Naive B cell (primary cell): ENCODE data around the gene LRG1. TPM values are rescaled to one million over a fixed set of nuclear protein-coding genes. Genes with fewer than 3 reads are reported as not detected.
A peak's percentile ranks its signal among the peaks of the same experiment; 100 is the strongest.
"Not testable (repeated sequence)": the region's sequence is repeated elsewhere in the genome, so short reads cannot be mapped to it uniquely, and the experiment has no call there.

Experiments used
- ATAC-seq, 2 donors: fragments of 150-1000 bp; cut with Tn5 transposase; 2 replicates each; pipeline ENCODE4 v1.10.0; 2021; ENCODE audit warnings: low read depth in 2 of 2, mild to moderate bottlenecking in 2 of 2, moderate library complexity in 2 of 2
- DNase-seq: peaks from one replicate; pipeline ENCODE4 v3.0.0; 2022
- H3K27ac Mint-ChIP-seq, 6 donors: one replicate each; pipeline ENCODE4 v1.8.0; 2020 to 2022; ENCODE audit warnings: mild to moderate bottlenecking in 6 of 6, mixed read lengths in 6 of 6, moderate library complexity in 5 of 6, inconsistent platforms in 2 of 6
- H3K27me3 Mint-ChIP-seq, 3 donors: one replicate each; pipeline ENCODE4 v1.8.0; 2021 to 2022; ENCODE audit warnings: mixed read lengths in 3 of 3, mild to moderate bottlenecking in 1 of 3
- H3K36me3 Mint-ChIP-seq, 2 donors: one replicate each; pipeline ENCODE4 v1.8.0; 2020 to 2022; ENCODE audit warnings: mixed read lengths in 2 of 2, inconsistent platforms in 1 of 2, mild to moderate bottlenecking in 1 of 2
- H3K4me1 Mint-ChIP-seq, 3 donors: one replicate each; pipeline ENCODE4 v1.8.0; 2020 to 2022; ENCODE audit warnings: mixed read lengths in 3 of 3, inconsistent platforms in 1 of 3, mild to moderate bottlenecking in 1 of 3, moderate library complexity in 1 of 3
- H3K4me3 Mint-ChIP-seq, 8 donors: one replicate each; pipeline ENCODE4 v1.8.0; 2020 to 2022; ENCODE audit warnings: mild to moderate bottlenecking in 8 of 8, mixed read lengths in 8 of 8, moderate library complexity in 8 of 8, inconsistent platforms in 2 of 8
- H3K9me3 Mint-ChIP-seq, 7 donors: one replicate each; pipeline ENCODE4 v1.8.0; 2020 to 2022; ENCODE audit warnings: mixed read lengths in 7 of 7, mild to moderate bottlenecking in 5 of 7, inconsistent platforms in 2 of 7, moderate library complexity in 1 of 7
- polyA plus RNA-seq, 6 donors: library from polyadenylated mRNA; unstranded; fragments of 300-500 nt; fragmentation: Illumina TruSeq; gene quantifications; one replicate each; pipeline ENCODE4 v1.2.3, GENCODE V29; 2021; ENCODE audit warnings: low read depth in 6 of 6

The LRG1 gene
- polyA plus RNA-seq, 6 donors from 2014 or later = 0.12 to 0.58 (median 0.25) TPM; not detected in 3

GRCh38 chr19:4570402-4570801, 30.6 kb upstream of the LRG1 start:
- Mint-ChIP-seq H3K36me3 (no peaks in the 10 kb centered on the region), H3K4me1 (peaks cover 0 to 4% (median 0%) of the 10 kb centered on the region in 3 donors), H3K9me3 (peaks cover 0 to 2% (median 0%) of the 10 kb centered on the region in 7 donors), H3K27me3 (peaks cover 5 to 41% (median 32%) of the 10 kb centered on the region in 3 donors), H3K27ac (peak overlapping the region in 1 of 6 donors; percentile 82), H3K4me3 (peak overlapping the region in 2 of 8 donors; percentile 57 to 73)
- no peak for DNase-seq
- ATAC-seq = no peak

GRCh38 chr19:4568886-4569285, 29.1 kb upstream of the LRG1 start:
- no peak for ATAC-seq
- H3K4me3 Mint-ChIP-seq = peak overlapping the region in 1 of 8 donors; percentile 22
- peaks cover 5 to 25% (median 23%) of the 10 kb centered on the region in 3 donors for H3K27me3 Mint-ChIP-seq
- H3K36me3 Mint-ChIP-seq = no peaks in the 10 kb centered on the region
- peaks cover 0 to 2% (median 0%) of the 10 kb centered on the region in 7 donors for H3K9me3 Mint-ChIP-seq
- peaks cover 0 to 4% (median 0%) of the 10 kb centered on the region in 3 donors for H3K4me1 Mint-ChIP-seq
- no peak for DNase-seq
- H3K27ac Mint-ChIP-seq = no peak overlapping the region

- Mint-ChIP-seq H3K27ac (peak overlapping the region in 1 of 6 donors; percentile 53), H3K36me3 (no peaks in the 10 kb centered on the region), H3K27me3 (peaks cover 5 to 23% (median 22%) of the 10 kb centered on the region in 3 donors), H3K9me3 (peaks cover 0 to 2% (median 0%) of the 10 kb centered on the region in 7 donors), H3K4me3 (no peak overlapping the region), H3K4me1 (peaks cover 0 to 6% (median 0%) of the 10 kb centered on the region in 3 donors)
- ATAC-seq (peak; percentile 40 to 50), DNase-seq (peak; percentile 25)
These were observed 27.8 kb upstream of the LRG1 start for GRCh38 chr19:4567584-4568071.

- Mint-ChIP-seq H3K27me3 (peaks cover 5 to 23% (median 22%) of the 10 kb centered on the region in 3 donors), H3K4me3 (no peak overlapping the region), H3K27ac (peak overlapping the region in 1 of 6 donors; percentile 37), H3K4me1 (peaks cover 3 to 15% (median 7%) of the 10 kb centered on the region in 3 donors), H3K9me3 (peaks cover 0 to 2% (median 0%) of the 10 kb centered on the region in 7 donors), H3K36me3 (no peaks in the 10 kb centered on the region)
- no peak for ATAC-seq
- no peak for DNase-seq
These were observed 26.7 kb upstream of the LRG1 start for GRCh38 chr19:4566402-4567051.

DNA sequence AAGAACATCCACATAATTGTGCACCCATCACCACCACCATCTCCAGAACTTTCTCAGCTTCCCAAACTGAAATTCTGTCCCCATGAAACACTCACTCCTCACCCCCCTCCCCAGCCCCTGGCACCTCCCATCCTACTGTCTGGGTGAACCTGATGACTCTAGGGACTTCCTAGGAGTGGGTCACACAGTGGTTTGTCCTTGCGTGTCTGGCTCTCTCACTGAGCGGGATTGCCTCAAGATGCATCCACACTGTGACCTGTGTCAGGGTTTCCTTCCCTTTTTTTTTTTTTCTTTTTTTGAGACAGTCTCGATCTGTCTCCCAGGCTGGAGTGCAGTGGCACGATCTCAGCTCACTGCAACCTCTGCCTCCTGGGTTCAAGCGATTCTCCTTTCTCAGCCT, 23.7 kb upstream of the LRG1 start:
- peak; percentile 44 to 46 for ATAC-seq
- H3K27ac Mint-ChIP-seq = peak overlapping the region in 3 of 6 donors; percentile 20 to 84 (median 81)
- not testable (repeated sequence) for DNase-seq, H3K9me3 Mint-ChIP-seq, H3K36me3 Mint-ChIP-seq, H3K4me3 Mint-ChIP-seq
- peaks cover 3 to 14% (median 7%) of the 10 kb centered on the region in 3 donors for H3K4me1 Mint-ChIP-seq
- H3K27me3 Mint-ChIP-seq = peaks cover 5 to 24% (median 15%) of the 10 kb centered on the region in 3 donors

GRCh38 chr19:4562085-4562484, 22.2 kb upstream of the LRG1 start:
- peak; percentile 17 for DNase-seq
- not testable (repeated sequence) for H3K36me3 Mint-ChIP-seq, H3K9me3 Mint-ChIP-seq
- Mint-ChIP-seq H3K4me3 (peak overlapping the region in 1 of 8 donors; percentile 77), H3K4me1 (peaks cover 3 to 14% (median 12%) of the 10 kb centered on the region in 3 donors), H3K27me3 (peaks cover 0 to 18% (median 3%) of the 10 kb centered on the region in 3 donors), H3K27ac (peak overlapping the region in 5 of 6 donors; percentile 24 to 89 (median 66))
- ATAC-seq = peak; percentile 87 to 88

DNA sequence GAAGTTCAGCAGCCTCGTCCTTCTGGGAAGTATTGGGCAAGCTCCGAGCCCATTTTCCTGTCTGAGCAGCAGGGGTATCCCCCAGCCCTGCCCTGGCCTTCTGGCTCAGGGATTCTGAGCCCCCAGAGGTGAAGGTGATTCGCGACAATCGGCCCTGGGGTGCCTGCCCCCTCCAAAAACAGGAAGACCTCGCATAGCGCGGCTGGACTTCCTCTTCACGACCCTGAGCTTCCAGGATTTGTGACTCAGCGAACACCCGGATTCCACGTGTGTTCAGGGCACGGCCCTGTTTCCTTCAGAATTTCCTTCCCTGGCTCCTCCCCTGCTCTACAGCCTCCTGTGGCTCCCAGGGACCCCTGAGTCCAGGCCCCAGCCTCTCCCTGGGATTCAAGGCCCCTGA, 19.7 kb upstream of the LRG1 start, which contains the start of gene SEMA6B:
Gene SEMA6B (minus strand): TSS at position 116 of the 400 bp plus-strand sequence. CDS start 1,227 bp downstream, outside the sequence.
- Mint-ChIP-seq H3K27me3 (peaks cover 0 to 20% (median 0%) of the 10 kb centered on the region in 3 donors), H3K4me1 (peaks cover 9 to 14% (median 12%) of the 10 kb centered on the region in 3 donors), H3K9me3 (no peaks in the 10 kb centered on the region), H3K4me3 (no peak within 1 kb of the TSS), H3K27ac (peak within 1 kb of the TSS in 3 of 6 donors; percentile 29 to 86 (median 49)), H3K36me3 (no peaks in the 10 kb centered on the region)
- DNase-seq = no peak
- no peak for ATAC-seq

- Mint-ChIP-seq H3K4me1 (peaks cover 12 to 14% (median 12%) of the 10 kb centered on the region in 3 donors), H3K36me3 (no peaks in the 10 kb centered on the region), H3K27me3 (peaks cover 0 to 20% (median 9%) of the 10 kb centered on the region in 3 donors), H3K9me3 (peaks cover 0 to 6% (median 0%) of the 10 kb centered on the region in 7 donors), H3K4me3 (no peak overlapping the region), H3K27ac (no peak overlapping the region)
- DNase-seq = peak; percentile 19
- no peak for ATAC-seq
These were observed 18.4 kb upstream of the LRG1 start for GRCh38 chr19:4557971-4558941.

DNA sequence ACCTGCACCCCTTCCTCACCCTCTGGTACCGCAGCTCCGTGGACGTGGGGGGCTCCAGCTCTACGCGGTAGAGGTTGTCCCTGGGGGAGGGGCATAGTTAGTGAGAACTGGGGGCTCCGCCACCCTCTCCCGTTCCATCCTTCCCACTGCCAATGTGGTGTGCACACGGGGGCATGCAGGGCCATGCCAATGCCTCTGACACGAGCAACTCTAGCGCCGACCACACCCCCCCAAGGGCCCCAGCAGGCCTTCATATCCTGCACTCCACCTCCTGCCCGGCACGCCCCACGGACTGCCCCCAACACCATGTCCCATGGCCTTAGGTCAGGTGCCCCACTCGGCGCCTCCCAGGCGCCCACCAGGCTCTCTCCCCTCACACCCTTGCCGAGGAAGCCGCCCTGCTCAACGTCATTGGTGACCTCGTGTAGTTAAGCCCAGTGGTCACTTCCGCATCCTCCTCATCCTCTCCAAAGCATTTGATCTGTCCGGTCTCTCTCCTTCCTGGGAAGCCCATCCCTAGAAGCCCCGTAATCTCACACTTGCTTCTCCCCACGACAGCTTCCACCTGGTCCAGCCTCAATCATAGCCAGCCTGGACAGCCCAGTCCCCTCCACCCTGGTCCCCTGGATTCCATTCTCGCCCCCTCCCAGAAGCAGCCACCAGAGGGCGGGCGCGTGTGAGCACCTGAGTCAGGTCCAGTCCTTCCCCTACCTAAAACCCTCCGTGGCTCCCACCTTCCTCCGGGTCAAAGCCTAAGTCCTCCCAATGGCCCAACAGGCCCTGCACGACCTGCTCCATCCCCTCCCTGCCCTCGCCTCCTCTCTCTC, 17.5 kb upstream of the LRG1 start:
- no peak for DNase-seq
- no peaks in the 10 kb centered on the region for H3K36me3 Mint-ChIP-seq

DNA sequence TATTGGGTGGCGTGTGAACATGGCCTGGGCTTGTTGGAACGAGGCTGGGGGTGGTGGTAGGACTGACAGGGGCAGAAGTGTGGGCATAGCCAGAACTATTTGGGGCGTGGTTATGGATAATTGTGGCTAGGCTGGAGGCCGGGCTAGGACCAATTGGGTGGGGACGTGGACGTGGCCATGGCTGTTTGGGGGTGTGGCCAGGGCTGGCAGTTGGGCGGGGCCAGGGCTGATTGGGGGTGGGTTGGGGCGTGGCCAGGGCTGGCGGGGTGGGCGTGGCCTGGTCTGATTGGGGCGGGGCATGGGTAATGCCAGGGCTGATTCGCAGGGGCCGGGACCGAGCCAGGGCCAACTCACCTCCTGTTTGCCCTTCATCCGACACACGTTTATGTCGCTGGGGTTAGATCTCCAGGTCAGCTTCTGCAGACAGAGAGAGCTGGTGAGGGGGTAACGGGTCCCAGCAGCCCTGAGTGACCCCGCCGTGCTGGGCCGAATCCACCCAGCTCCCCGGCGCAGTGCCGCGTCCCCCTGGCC, 16.8 kb upstream of the LRG1 start:
- Mint-ChIP-seq H3K36me3 (no peaks in the 10 kb centered on the region), H3K27me3 (peaks cover 0 to 32% (median 23%) of the 10 kb centered on the region in 3 donors), H3K9me3 (peaks cover 0 to 12% (median 0%) of the 10 kb centered on the region in 7 donors), H3K4me3 (no peak overlapping the region), H3K4me1 (peaks cover 2 to 13% (median 7%) of the 10 kb centered on the region in 3 donors), H3K27ac (no peak overlapping the region)
- DNase-seq (no peak), ATAC-seq (no peak)

More for the DNA sequence above, 17.5 kb upstream of the LRG1 start:
- H3K9me3 Mint-ChIP-seq = peaks cover 0 to 12% (median 0%) of the 10 kb centered on the region in 7 donors
- H3K27me3 Mint-ChIP-seq = peaks cover 0 to 26% (median 17%) of the 10 kb centered on the region in 3 donors
- H3K27ac Mint-ChIP-seq = no peak overlapping the region
- ATAC-seq = no peak
- peak overlapping the region in 1 of 8 donors; percentile 56 for H3K4me3 Mint-ChIP-seq
- H3K4me1 Mint-ChIP-seq = peaks cover 7 to 13% (median 12%) of the 10 kb centered on the region in 3 donors

DNA sequence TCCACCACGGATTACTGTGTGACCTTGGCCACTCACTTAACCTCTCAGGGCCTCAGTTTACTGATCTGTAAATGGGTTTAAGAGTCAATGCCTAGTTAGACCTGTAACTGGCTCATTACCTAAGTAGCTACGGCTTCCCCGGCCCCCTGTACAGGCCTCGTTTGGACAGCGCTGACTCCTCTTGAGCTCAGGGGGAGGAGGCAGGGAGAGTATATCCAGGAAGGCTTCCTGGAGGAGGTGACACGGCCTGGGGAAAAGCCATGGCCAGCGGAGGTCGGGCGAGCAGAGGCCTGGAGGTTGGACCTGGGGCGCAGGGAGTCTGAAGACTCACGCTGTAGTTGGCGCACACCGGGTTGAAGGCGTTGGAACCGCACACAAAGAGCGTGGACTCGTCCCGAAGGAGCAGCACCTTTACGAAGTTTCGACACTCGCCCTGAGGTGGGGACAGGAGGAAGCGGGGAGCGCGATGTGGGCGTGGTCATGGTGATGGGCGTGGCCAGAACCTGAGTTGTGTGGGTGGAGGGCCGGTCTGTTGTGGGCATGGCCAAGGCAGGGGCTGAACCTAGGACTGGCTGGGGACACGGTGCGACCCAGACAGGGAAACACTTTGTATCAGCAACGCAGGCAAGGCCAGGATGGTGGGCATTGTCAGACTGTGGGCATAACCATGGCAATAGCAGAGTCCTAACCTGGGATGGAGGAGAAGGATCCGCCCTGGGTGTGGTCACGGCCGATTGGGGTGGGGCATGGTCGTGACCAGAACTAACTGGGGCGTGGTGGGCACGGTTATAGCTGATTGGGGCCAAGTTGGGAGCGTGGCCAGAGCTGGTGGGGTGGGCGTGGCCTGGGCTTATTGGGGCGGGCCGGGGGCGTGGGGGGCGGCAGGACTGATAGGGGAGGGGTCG, 16.1 kb upstream of the LRG1 start:
- H3K27ac Mint-ChIP-seq = peak overlapping the region in 1 of 6 donors; percentile 49
- H3K9me3 Mint-ChIP-seq = peaks cover 0 to 12% (median 0%) of the 10 kb centered on the region in 7 donors
- no peak for DNase-seq
- peaks cover 1 to 13% (median 7%) of the 10 kb centered on the region in 3 donors for H3K4me1 Mint-ChIP-seq
- H3K36me3 Mint-ChIP-seq = no peaks in the 10 kb centered on the region
- ATAC-seq = no peak
- H3K4me3 Mint-ChIP-seq = no peak overlapping the region
- peaks cover 0 to 34% (median 26%) of the 10 kb centered on the region in 3 donors for H3K27me3 Mint-ChIP-seq
